HepG2 (cell line): ENCODE results near the gene FGF21. TPM values are rescaled to one million over a fixed set of nuclear protein-coding genes. Genes with fewer than 3 reads are reported as not detected.

Experiments used
- ATF7 ChIP-seq, 2 experiments: fragments of 450-650 bp in 1 of 2; sonication (generic) in 1 of 2; formaldehyde crosslinking in 1 of 2; IDR thresholded peaks; 2 replicates each; pipeline versions ENCODE4 v1.4.0 to v1.6.1; 2016 to 2020; ENCODE audit warnings: antibody characterized with exemption in 1 of 2, mild to moderate bottlenecking in 1 of 2, missing genetic modification reagents in 1 of 2
- CBFB ChIP-seq: sonication (generic); formaldehyde crosslinking; IDR thresholded peaks from 2 replicates; pipeline ENCODE4 v1.4.0; 2020; ENCODE audit warnings: missing genetic modification reagents
- CBX1 ChIP-seq: IDR thresholded peaks from one replicate; pipeline ENCODE4 v1.6.1; 2016; ENCODE audit warnings: antibody characterized with exemption, low read depth
- CENPX ChIP-seq: sonication (generic); formaldehyde crosslinking; IDR thresholded peaks from 2 replicates; pipeline ENCODE4 v1.9.0; 2021; ENCODE audit warnings: mild to moderate bottlenecking, missing genetic modification reagents, moderate library complexity
- GLI4 ChIP-seq: sonication (generic); formaldehyde crosslinking; IDR thresholded peaks from 2 replicates; pipeline ENCODE4 v1.5.1; 2020; ENCODE audit warnings: missing genetic modification reagents, mild to moderate bottlenecking, moderate library complexity, borderline replicate concordance
- HOMEZ ChIP-seq: IDR thresholded peaks from 2 replicates; pipeline ENCODE4 v1.6.1; 2016; ENCODE audit warnings: low read depth
- KDM2A ChIP-seq: sonication (generic); formaldehyde crosslinking; IDR thresholded peaks from 2 replicates; pipeline ENCODE4 v1.4.0; 2020; ENCODE audit warnings: low read depth, missing genetic modification reagents, borderline replicate concordance
- NFYC ChIP-seq: IDR thresholded peaks from 2 replicates; pipeline ENCODE4 v1.6.1; 2016; ENCODE audit warnings: missing genetic modification reagents, missing compliant biosample characterization
- PAX8 ChIP-seq: sonication (generic); formaldehyde crosslinking; IDR thresholded peaks from 2 replicates; pipeline ENCODE4 v1.8.0; 2022; ENCODE audit warnings: mild to moderate bottlenecking, missing genetic modification reagents, borderline replicate concordance
- RFX1 ChIP-seq: fragments of 450-650 bp; IDR thresholded peaks from 2 replicates; pipeline ENCODE4 v1.6.1; 2017
- SCMH1 ChIP-seq: sonication (generic); formaldehyde crosslinking; IDR thresholded peaks from 2 replicates; pipeline ENCODE4 v1.9.0; 2021; ENCODE audit warnings: missing genetic modification reagents, mild to moderate bottlenecking, borderline replicate concordance
- TGIF2 ChIP-seq: IDR thresholded peaks from 2 replicates; pipeline ENCODE4 v1.6.1; 2016; ENCODE audit warnings: control low read depth, missing compliant biosample characterization
- TRIM24 ChIP-seq: sonication (generic); formaldehyde crosslinking; IDR thresholded peaks from 2 replicates; pipeline ENCODE4 v1.8.0; 2022; ENCODE audit warnings: mild to moderate bottlenecking, missing genetic modification reagents
- ZFAT ChIP-seq: sonication (generic); formaldehyde crosslinking; conservative IDR thresholded peaks from 2 replicates; pipeline ENCODE4 v1.8.1; 2023; ENCODE audit warnings: missing genetic modification reagents, inconsistent platforms
- ZFP37 ChIP-seq: sonication (generic); formaldehyde crosslinking; IDR thresholded peaks from 2 replicates; pipeline ENCODE4 v1.4.0; 2020; ENCODE audit warnings: missing genetic modification reagents, borderline replicate concordance
- ZMYM2 ChIP-seq: sonication (generic); formaldehyde crosslinking; IDR thresholded peaks from 2 replicates; pipeline ENCODE4 v1.8.0; 2022; ENCODE audit warnings: mild to moderate bottlenecking, missing genetic modification reagents
- ZNF121 ChIP-seq: sonication (generic); formaldehyde crosslinking; IDR thresholded peaks from 2 replicates; pipeline ENCODE4 v1.5.0; 2020; ENCODE audit warnings: mild to moderate bottlenecking, missing genetic modification reagents
- ZNF17 ChIP-seq: sonication (generic); formaldehyde crosslinking; IDR thresholded peaks from 2 replicates; pipeline ENCODE4 v1.5.0; 2020; ENCODE audit warnings: mild to moderate bottlenecking, missing genetic modification reagents
- ZNF549 ChIP-seq: sonication (generic); formaldehyde crosslinking; IDR thresholded peaks from 2 replicates; pipeline ENCODE4 v1.5.0; 2020; ENCODE audit warnings: missing genetic modification reagents
- ZNF563 ChIP-seq: sonication (generic); formaldehyde crosslinking; IDR thresholded peaks from 2 replicates; pipeline ENCODE4 v1.8.0; 2022; ENCODE audit warnings: mild to moderate bottlenecking, moderate library complexity, missing genetic modification reagents
- ZNF598 ChIP-seq: sonication (generic); formaldehyde crosslinking; IDR thresholded peaks from 2 replicates; pipeline ENCODE4 v1.5.1; 2020; ENCODE audit warnings: mild to moderate bottlenecking, missing genetic modification reagents, borderline replicate concordance
- ZNF672 ChIP-seq: sonication (generic); formaldehyde crosslinking; IDR thresholded peaks from 2 replicates; pipeline ENCODE4 v1.8.1; 2022; ENCODE audit warnings: missing genetic modification reagents
- ZNF747 ChIP-seq: sonication (generic); formaldehyde crosslinking; IDR thresholded peaks from 2 replicates; pipeline ENCODE4 v1.8.1; 2023; ENCODE audit warnings: missing genetic modification reagents, mild to moderate bottlenecking, borderline replicate concordance
- ZNF768 ChIP-seq: sonication (generic); formaldehyde crosslinking; IDR thresholded peaks from 2 replicates; pipeline ENCODE4 v1.4.0; 2020; ENCODE audit warnings: missing genetic modification reagents
- ZSCAN31 ChIP-seq: sonication (generic); formaldehyde crosslinking; IDR thresholded peaks from 2 replicates; pipeline ENCODE4 v1.5.0; 2020; ENCODE audit warnings: low read depth, mild to moderate bottlenecking, missing genetic modification reagents
- polyA plus RNA-seq, 8 experiments: library from polyadenylated mRNA; depleted of rRNA in 3 of 8; stranded (reverse) in 7 of 8; unstranded in 1 of 8; fragments of >200 nt; fragmentation: Illumina TruSeq in 4 of 8; extraction: Trizol in 4 of 8; gene quantifications; 2 replicates each; pipeline versions ENCODE4 v1.2.1 to v1.2.3, GENCODE V29; 2011 to 2016; ENCODE audit warnings: low read depth in 4 of 8, missing spikeins in 1 of 8, mixed read lengths in 1 of 8; ENCODE audit not compliant: insufficient read depth in 1 of 8
- total RNA-seq, 5 experiments: library from RNA; depleted of rRNA; stranded (reverse); fragments of >200 nt; fragmentation: Illumina TruSeq; extraction: Trizol; gene quantifications; 2 replicates each; pipeline ENCODE4 v1.2.3, GENCODE V29; 2016; ENCODE audit warnings: low read depth in 1 of 5
- TF ChIP-seq, protein P1 (sequence below): sonication (generic); formaldehyde crosslinking; IDR thresholded peaks from 2 replicates; pipeline ENCODE4 v1.4.0; 2020; ENCODE audit warnings: missing genetic modification reagents
- TF ChIP-seq, protein P2 (sequence below): sonication (generic); formaldehyde crosslinking; IDR thresholded peaks from 2 replicates; pipeline ENCODE4 v1.4.0; 2020; ENCODE audit warnings: mild to moderate bottlenecking, missing genetic modification reagents

Gene FGF21
- total and polyA plus RNA-seq, 2 of the 13 experiments (the other 11 are each of a cell fraction or from before 2014, with no cell fraction given), result 0.17 TPM; not detected in 1

DNA sequence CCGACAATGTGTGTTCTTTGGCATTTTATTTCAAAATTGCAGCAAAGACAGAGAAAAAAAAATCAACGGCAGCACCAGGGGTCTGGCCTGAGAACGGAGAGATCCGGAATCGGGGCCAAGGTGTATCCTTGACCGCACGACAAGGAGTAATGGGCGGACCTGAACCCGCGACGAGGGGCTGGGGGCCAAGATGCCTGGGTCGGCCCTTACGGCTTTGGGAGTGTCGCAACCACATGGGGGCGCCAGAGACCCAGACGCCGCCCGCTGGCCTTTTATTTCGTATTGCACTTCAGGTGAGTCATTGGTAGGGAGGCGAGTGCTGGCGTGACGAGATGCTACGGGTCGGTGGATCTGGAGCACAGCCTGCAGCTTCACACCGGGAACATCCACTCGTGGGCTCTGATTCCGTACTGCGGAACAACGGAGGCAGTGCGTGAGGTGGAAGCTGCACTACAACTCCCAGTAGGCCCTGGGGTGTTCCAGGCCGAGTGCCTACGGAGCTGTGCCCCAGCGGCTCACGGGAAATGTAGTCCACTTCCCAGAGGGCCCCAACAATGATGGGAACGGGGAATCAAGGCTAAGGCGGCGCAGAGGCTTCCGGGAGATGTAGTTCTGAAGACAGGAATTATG, 39.8 kb downstream of the FGF21 start (continued):
- TF ChIP-seq PAX8 (CRISPR knock-in tag) (peak; percentile 54; the same call in 1 of the 2 replicates), ZFAT (CRISPR knock-in tag) (no peak), TGIF2 (no peak), CENPX (CRISPR knock-in tag) (no peak), HOMEZ (no peak), GLI4 (no peak), ATF7 (IDR thresholded peaks at IDR 0.05) (no peak), ATF7 (CRISPR knock-in tag; IDR thresholded peaks at IDR 0.05) (0 out of 2 replicates have a peak, but pooled peaks have one; percentile 28), ZNF672 (CRISPR knock-in tag) (no peak), ZMYM2 (CRISPR knock-in tag) (peak; percentile 77), CBX1 (no peak), ZNF747 (CRISPR knock-in tag) (no peak), SCMH1 (CRISPR knock-in tag) (no peak), ZSCAN31 (CRISPR knock-in tag) (no peak), NFYC (CRISPR knock-in tag) (peak; percentile 48; the same call in 1 of the 2 replicates), ZFP37 (no peak), ZNF549 (CRISPR knock-in tag) (no peak), ZNF121 (CRISPR knock-in tag) (no peak), TRIM24 (no peak), RFX1 (no peak), ZNF768 (CRISPR knock-in tag) (0 out of 2 replicates have a peak, but pooled peaks have one; percentile 51), CBFB (CRISPR knock-in tag) (peak; percentile 62; the same call in 1 of the 2 replicates), KDM2A (CRISPR knock-in tag) (peak; percentile 76), ZNF563 (CRISPR knock-in tag) (no peak), ZNF17 (CRISPR knock-in tag) (no peak), ZNF598 (CRISPR knock-in tag) (no peak)
- TF ChIP-seq, protein P1, sequence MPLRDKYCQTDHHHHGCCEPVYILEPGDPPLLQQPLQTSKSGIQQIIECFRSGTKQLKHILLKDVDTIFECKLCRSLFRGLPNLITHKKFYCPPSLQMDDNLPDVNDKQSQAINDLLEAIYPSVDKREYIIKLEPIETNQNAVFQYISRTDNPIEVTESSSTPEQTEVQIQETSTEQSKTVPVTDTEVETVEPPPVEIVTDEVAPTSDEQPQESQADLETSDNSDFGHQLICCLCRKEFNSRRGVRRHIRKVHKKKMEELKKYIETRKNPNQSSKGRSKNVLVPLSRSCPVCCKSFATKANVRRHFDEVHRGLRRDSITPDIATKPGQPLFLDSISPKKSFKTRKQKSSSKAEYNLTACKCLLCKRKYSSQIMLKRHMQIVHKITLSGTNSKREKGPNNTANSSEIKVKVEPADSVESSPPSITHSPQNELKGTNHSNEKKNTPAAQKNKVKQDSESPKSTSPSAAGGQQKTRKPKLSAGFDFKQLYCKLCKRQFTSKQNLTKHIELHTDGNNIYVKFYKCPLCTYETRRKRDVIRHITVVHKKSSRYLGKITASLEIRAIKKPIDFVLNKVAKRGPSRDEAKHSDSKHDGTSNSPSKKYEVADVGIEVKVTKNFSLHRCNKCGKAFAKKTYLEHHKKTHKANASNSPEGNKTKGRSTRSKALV (CRISPR knock-in tag), result no peak
- TF ChIP-seq, protein P2, sequence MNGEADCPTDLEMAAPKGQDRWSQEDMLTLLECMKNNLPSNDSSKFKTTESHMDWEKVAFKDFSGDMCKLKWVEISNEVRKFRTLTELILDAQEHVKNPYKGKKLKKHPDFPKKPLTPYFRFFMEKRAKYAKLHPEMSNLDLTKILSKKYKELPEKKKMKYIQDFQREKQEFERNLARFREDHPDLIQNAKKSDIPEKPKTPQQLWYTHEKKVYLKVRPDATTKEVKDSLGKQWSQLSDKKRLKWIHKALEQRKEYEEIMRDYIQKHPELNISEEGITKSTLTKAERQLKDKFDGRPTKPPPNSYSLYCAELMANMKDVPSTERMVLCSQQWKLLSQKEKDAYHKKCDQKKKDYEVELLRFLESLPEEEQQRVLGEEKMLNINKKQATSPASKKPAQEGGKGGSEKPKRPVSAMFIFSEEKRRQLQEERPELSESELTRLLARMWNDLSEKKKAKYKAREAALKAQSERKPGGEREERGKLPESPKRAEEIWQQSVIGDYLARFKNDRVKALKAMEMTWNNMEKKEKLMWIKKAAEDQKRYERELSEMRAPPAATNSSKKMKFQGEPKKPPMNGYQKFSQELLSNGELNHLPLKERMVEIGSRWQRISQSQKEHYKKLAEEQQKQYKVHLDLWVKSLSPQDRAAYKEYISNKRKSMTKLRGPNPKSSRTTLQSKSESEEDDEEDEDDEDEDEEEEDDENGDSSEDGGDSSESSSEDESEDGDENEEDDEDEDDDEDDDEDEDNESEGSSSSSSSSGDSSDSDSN (CRISPR knock-in tag), result peak; percentile 38; the same call in 1 of the 2 replicates
